ENCODE measurements around the gene STX2. TPM values are rescaled to one million over a fixed set of nuclear protein-coding genes. Genes with fewer than 3 reads are reported as not detected.

STX2 gene
- polyA plus RNA-seq, 1 donor (not counting 4 experiments of a cell fraction or from before 2014, with no cell fraction given), result 24.1 TPM

GRCh38 chr12:130807309-130807708 lies 31.7 kb downstream of the STX2 start:
- peaks cover 20 to 28% of the 10 kb centered on the region in 2 experiments for H3K36me3 ChIP-seq (ENCODE audit: control insufficient read depth in 2 of 2, extremely low read depth in 1 of 2, insufficient read depth in 2 of 2, low read length in 2 of 2)
- peaks cover 10% of the 10 kb centered on the region for H3K4me1 ChIP-seq (ENCODE audit: control insufficient read depth, extremely low read depth, insufficient read depth, low read length)
- dilution Hi-C loops (cut with MboI; ENCODE audit: extremely low pct_ligation_motif_present, low sequenced_read_pairs), result no loop called here
- H3K27ac ChIP-seq (ENCODE audit: control insufficient read depth, insufficient read depth, low read length), result no peak overlapping the region
- H3K4me3 ChIP-seq (ENCODE audit: control insufficient read depth in 2 of 3, extremely low read depth in 1 of 3, insufficient read depth in 2 of 3, low read depth in 1 of 3, low read length in 3 of 3), result no peak overlapping the region
- no peaks in the 10 kb centered on the region for H3K27me3 ChIP-seq (ENCODE audit: control insufficient read depth, extremely low read depth, insufficient read depth, low read length)
- no peak overlapping the region for H3K4me2 ChIP-seq (ENCODE audit: control insufficient read depth, extremely low read depth, insufficient read depth, low read depth, low read length)
- no peak for TF ChIP-seq EZH2 (IDR thresholded peaks at IDR 0.05; ENCODE audit: low read length)
- no peak for FAIRE-seq
- H3K9ac ChIP-seq (ENCODE audit: control insufficient read depth, extremely low read depth, insufficient read depth, low read length), result no peak overlapping the region
- H2AFZ ChIP-seq (ENCODE audit: control insufficient read depth, low read length), result no peak overlapping the region
- no peaks in the 10 kb centered on the region for H3K9me3 ChIP-seq (ENCODE audit: control insufficient read depth, low read depth, low read length)
- DNase-seq (ENCODE audit: low read depth, low spot score), result no peak
- no peaks in the 10 kb centered on the region for H4K20me1 ChIP-seq (ENCODE audit: control insufficient read depth, extremely low read depth, insufficient read depth, low read length)
- H3K9me1 ChIP-seq (ENCODE audit: control insufficient read depth, extremely low read depth, insufficient read depth, low read length), result no peaks in the 10 kb centered on the region
- no peaks in the 10 kb centered on the region for H3K79me2 ChIP-seq (ENCODE audit: control insufficient read depth, insufficient read depth, low read length)

DNA sequence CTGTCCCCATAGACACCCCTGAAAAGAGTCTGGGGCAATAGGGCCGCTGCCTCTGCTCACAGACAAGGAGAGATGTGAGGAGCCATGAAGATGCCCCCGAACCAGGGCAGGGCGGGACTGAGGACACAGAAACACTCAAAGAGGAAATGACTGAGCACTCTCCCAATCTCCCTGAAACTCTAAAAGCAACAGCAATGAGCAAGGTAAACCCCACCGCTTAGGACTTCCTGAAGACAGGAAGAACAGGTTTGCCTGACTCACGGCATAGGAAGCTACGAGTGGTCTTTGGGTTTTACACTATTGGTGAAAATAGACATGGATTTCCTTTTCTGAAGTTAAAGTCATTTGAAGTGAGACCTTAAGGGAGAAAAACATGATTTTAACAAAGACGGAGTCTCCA lies 32.5 kb downstream of the STX2 start:
- H3K27me3 ChIP-seq (ENCODE audit: control insufficient read depth, extremely low read depth, insufficient read depth, low read length), result no peaks in the 10 kb centered on the region
- dilution Hi-C loops (cut with MboI; ENCODE audit: extremely low pct_ligation_motif_present, low sequenced_read_pairs), result no loop called here
- no peak for DNase-seq (ENCODE audit: low read depth, low spot score)

More for the DNA sequence above, 32.5 kb downstream of the STX2 start:
- no peak for TF ChIP-seq EZH2 (IDR thresholded peaks at IDR 0.05; ENCODE audit: low read length)
- TF ChIP-seq, protein P1, sequence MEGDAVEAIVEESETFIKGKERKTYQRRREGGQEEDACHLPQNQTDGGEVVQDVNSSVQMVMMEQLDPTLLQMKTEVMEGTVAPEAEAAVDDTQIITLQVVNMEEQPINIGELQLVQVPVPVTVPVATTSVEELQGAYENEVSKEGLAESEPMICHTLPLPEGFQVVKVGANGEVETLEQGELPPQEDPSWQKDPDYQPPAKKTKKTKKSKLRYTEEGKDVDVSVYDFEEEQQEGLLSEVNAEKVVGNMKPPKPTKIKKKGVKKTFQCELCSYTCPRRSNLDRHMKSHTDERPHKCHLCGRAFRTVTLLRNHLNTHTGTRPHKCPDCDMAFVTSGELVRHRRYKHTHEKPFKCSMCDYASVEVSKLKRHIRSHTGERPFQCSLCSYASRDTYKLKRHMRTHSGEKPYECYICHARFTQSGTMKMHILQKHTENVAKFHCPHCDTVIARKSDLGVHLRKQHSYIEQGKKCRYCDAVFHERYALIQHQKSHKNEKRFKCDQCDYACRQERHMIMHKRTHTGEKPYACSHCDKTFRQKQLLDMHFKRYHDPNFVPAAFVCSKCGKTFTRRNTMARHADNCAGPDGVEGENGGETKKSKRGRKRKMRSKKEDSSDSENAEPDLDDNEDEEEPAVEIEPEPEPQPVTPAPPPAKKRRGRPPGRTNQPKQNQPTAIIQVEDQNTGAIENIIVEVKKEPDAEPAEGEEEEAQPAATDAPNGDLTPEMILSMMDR (optimal IDR thresholded peaks at IDR 0.05 in 1 of 3, IDR thresholded peaks at IDR 0.05 in 1 of 3, conservative IDR thresholded peaks at IDR 0.05 in 1 of 3; ENCODE audit: extremely low read depth in 1 of 3, insufficient read depth in 2 of 3, low read length in 3 of 3), result no peak
- no peak overlapping the region for H2AFZ ChIP-seq (ENCODE audit: control insufficient read depth, low read length)
- H3K9ac ChIP-seq (ENCODE audit: control insufficient read depth, extremely low read depth, insufficient read depth, low read length), result no peak overlapping the region
- H3K4me1 ChIP-seq (ENCODE audit: control insufficient read depth, extremely low read depth, insufficient read depth, low read length), result peaks cover 10% of the 10 kb centered on the region
- H3K4me2 ChIP-seq (ENCODE audit: control insufficient read depth, extremely low read depth, insufficient read depth, low read depth, low read length), result peak overlapping the region; percentile 9
- H3K9me1 ChIP-seq (ENCODE audit: control insufficient read depth, extremely low read depth, insufficient read depth, low read length), result no peaks in the 10 kb centered on the region
- H3K79me2 ChIP-seq (ENCODE audit: control insufficient read depth, insufficient read depth, low read length), result no peaks in the 10 kb centered on the region
- H4K20me1 ChIP-seq (ENCODE audit: control insufficient read depth, extremely low read depth, insufficient read depth, low read length), result no peaks in the 10 kb centered on the region
- H3K4me3 ChIP-seq (ENCODE audit: control insufficient read depth in 2 of 3, extremely low read depth in 1 of 3, insufficient read depth in 2 of 3, low read depth in 1 of 3, low read length in 3 of 3), result no peak overlapping the region
- H3K27ac ChIP-seq (ENCODE audit: control insufficient read depth, insufficient read depth, low read length), result peak overlapping the region; percentile 43
- FAIRE-seq, result peak; percentile 79
- H3K36me3 ChIP-seq (ENCODE audit: control insufficient read depth in 2 of 2, extremely low read depth in 1 of 2, insufficient read depth in 2 of 2, low read length in 2 of 2), result peaks cover 17 to 28% of the 10 kb centered on the region in 2 experiments
- H3K9me3 ChIP-seq (ENCODE audit: control insufficient read depth, low read depth, low read length), result no peaks in the 10 kb centered on the region
